ENCODE measurements around the gene PREP.

DNA sequence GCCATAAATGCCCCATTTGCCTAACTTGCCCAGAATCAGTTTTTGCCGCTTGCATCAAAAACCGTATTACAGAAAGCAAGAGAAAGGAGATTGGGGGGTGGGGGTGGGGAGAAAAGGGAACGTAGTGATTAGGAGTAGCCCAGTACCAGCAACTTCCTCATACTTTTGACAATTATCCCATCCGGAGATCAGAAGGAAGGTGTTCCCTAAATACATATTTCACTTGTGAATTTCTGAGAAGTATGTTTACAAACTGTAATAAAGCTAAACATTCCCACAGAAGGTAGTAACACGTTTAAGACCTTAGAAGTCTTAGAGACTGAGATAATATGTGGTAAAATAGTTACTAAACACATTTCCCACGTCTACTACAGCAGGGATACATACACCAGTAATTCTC, 14.5 kb downstream of the PREP start:
- TF ChIP-seq SUZ12 (IDR thresholded peaks at IDR 0.05; ENCODE audit: extremely low read depth, insufficient read depth, insufficient read length), result no peak
- TF ChIP-seq ZNF274 (IDR thresholded peaks at IDR 0.05; ENCODE audit: low read depth, low read length), result no peak
- TF ChIP-seq YY1 (IDR thresholded peaks at IDR 0.05; ENCODE audit: insufficient read depth, insufficient read length), result no peak

All from NT2/D1 (cell line).